GM19467 (cell line): ENCODE results near the gene SREBF2.

ENCODE experiments used
- ATAC-seq: cut with Tn5 transposase; IDR thresholded peaks from one replicate; pipeline ENCODE4 v1.9.1; 2021; ENCODE audit warnings: mild to moderate bottlenecking, moderate library complexity; ENCODE audit not compliant: unreplicated experiment

The SREBF2 gene

GRCh38 chr22:41875531-41876270 lies 42.8 kb downstream of the SREBF2 start:
- no peak for ATAC-seq

DNA sequence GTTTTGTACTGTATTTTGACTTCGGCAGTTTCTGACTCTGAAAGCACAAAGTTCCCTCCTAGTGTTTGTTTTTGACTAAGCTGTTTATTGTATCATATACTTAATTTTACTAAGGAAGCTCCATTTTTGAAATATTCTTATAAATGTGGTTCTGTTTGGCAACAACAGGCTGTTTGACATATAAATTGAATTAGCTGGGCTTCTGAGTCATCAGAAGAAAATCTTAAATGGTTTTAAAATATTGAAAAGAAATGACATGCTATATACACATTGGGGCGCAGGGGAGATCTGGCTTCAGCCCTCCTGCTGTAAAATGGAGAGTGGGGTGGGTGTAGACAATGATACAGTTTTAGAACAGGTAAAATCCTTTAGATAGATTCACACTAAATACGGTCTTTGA lies 43.4 kb downstream of the SREBF2 start:
- ATAC-seq, result no peak

DNA sequence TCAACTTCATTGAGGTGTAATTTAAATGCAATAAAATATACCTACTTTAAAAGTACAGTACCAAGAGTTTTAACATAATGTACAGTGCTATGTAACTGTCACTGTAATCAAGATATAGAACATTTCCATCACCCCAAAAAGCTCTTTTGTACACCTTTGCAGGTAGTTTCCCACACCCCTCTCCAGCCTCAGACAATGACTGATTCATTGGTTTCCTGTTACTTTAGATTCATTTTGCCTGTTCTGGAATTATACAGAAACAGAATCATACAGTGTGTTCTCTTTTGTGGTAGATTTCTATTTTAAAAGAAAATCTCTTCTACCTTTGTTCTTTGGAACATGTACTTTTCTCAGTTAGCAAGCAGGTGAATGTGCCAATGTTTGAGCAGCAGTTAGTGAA lies 43.8 kb downstream of the SREBF2 start:
- no peak for ATAC-seq

- ATAC-seq, result no peak
Measured at GRCh38 chr22:41880653-41881052, 47.7 kb downstream of the SREBF2 start.

GRCh38 chr22:41883400-41883799 lies 50.5 kb downstream of the SREBF2 start:
- ATAC-seq, result no peak

DNA sequence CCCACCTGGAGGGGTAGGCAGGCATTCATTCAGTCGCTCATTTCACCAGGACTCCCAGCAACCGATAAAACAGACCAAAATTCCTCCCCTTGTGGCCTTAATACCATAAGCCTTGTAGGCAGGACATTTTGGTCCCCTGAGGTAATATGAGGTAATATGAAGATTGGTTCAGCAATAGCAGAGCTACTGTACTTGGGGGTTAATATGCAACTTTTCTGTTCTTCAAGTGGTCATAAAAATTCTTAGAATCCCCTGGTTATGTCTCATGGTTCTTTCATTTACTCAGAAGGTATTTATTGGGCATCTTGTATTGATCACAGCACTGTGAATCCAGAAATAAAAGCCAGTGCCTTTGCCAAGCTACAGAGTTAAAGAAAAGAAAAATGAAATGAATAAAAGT lies 52.2 kb downstream of the SREBF2 start:
- ATAC-seq, result no peak

- no peak for ATAC-seq
Measured at GRCh38 chr22:41885516-41885915, 52.6 kb downstream of the SREBF2 start.

DNA sequence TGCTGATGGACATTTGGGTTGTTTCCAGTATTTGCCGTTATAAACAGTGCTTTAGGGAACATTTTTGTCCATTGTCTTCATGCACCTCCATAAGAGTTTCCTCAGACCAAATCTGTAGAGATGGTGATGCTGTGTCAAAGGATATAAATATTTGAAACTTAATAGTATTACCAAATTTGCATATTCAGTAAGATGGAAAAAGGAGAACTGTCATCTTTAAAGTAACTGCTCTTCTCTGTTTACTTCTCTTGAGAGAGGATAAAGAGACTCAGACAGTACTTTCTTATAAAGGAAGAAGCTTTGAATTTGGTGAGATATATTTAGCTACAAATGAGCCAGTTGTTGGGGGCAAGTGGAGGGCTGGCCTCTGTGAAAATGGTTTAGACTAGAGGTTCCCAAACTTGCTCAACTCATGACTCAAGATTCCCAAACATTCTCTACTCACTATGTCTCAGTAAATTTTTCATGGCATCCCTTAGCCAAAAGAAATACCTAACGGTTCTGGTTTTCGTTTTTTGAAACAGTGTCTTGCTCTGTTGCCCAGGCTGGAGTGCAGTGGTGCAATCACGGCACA lies 55.8 kb downstream of the SREBF2 start:
- no peak for ATAC-seq

DNA sequence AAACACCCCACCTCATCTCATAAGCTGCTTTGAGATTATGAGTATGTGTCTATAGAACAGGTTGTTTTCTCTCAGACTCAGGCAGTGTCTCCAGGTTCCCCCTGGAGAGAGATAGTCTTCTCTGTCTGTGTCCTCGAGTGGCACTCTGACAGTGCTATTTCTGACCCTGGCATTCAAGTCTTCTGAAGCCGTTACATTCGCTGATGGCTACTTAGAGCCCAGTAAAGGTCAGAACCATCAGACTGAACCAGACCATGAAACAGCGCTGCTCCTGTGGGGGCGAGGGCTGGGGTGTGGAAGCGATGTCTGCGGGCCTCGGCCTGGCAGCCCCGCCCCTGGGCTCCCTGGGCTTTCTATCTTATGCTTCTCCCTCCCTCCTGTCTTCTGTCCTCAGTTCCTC lies 58.5 kb downstream of the SREBF2 start:
- no peak for ATAC-seq

DNA sequence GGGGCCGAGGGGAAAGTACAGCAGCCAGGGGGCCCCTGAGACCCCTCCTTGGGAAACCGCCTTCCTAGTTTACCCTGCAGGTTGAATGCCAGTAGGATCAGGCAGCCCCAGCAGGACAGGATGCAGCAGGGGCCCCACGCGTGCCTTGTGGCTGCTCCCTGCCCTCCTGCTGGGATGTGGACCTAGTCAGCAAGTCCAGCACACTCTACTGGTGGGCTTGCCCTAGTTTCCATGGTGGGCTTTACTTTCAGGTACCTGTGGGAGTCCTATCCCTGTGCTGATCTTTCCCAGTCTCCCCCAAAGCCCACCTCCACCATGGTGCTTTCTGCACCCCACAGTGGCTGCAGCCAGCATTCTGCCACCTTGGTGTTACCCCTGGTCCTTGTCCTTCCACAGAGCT lies 59.8 kb downstream of the SREBF2 start:
- ATAC-seq, result no peak

- no peak for ATAC-seq
Measured at GRCh38 chr22:41893591-41894375, 60.9 kb downstream of the SREBF2 start.

- no peak for ATAC-seq
Measured at GRCh38 chr22:41898645-41899044, 65.7 kb downstream of the SREBF2 start.

DNA sequence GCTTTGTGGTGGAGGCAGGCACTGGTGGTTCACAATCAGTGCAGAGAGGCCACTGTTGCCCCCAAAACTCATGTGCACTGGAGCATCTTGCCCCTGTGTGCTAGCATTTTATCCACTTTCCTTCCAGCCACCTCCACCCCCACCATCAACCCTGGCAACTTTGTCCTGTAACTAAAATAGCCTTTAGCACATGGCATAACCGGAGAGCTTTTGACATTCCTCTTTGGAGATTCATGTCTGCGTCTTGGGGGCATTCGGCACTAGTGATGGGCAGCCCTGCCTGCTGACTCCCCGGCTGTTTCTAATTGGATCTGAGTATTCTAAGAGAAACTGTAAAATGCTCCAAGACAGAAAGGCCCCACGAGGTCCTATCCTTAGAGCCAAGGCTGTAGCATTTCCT lies 66.2 kb downstream of the SREBF2 start:
- ATAC-seq, result no peak

GRCh38 chr22:41899992-41900651 lies 67.2 kb downstream of the SREBF2 start:
- ATAC-seq, result no peak

DNA sequence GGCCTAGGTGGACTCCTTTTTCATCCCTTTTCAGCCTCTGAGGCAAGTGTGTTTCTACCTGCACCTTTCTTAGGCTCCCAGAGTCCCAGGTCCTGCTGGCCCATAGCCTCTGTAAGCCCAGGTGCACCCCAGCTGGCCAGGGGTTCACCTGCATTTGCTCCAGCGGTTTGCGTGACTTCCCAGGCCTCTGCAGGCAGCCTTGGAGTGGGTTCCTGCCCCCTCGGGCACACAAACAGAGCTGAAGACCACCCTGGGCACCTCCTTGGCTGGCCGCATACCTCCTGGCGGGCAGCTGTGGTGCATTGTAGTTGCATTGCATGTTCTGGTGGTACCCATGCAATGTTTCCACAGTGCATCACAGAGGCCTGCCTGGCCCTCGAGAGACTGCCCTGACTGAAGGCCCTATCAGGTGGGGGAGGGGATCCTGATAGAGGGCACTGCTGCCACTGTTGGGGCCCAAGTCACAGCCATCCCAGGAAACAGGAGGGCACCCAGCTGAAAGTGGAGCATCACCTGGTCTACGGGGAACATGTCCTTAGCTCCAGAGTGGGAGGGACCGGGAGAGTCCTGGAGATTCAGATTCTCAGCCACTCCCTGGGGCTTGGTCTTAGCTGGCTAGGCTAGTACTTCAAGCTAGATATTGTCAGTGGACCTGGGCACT lies 67.9 kb downstream of the SREBF2 start:
- ATAC-seq, result no peak

- no peak for ATAC-seq
Measured at GRCh38 chr22:41902016-41902415, 69.1 kb downstream of the SREBF2 start.

- no peak for ATAC-seq
Measured at GRCh38 chr22:41902932-41903421, 70.1 kb downstream of the SREBF2 start.

DNA sequence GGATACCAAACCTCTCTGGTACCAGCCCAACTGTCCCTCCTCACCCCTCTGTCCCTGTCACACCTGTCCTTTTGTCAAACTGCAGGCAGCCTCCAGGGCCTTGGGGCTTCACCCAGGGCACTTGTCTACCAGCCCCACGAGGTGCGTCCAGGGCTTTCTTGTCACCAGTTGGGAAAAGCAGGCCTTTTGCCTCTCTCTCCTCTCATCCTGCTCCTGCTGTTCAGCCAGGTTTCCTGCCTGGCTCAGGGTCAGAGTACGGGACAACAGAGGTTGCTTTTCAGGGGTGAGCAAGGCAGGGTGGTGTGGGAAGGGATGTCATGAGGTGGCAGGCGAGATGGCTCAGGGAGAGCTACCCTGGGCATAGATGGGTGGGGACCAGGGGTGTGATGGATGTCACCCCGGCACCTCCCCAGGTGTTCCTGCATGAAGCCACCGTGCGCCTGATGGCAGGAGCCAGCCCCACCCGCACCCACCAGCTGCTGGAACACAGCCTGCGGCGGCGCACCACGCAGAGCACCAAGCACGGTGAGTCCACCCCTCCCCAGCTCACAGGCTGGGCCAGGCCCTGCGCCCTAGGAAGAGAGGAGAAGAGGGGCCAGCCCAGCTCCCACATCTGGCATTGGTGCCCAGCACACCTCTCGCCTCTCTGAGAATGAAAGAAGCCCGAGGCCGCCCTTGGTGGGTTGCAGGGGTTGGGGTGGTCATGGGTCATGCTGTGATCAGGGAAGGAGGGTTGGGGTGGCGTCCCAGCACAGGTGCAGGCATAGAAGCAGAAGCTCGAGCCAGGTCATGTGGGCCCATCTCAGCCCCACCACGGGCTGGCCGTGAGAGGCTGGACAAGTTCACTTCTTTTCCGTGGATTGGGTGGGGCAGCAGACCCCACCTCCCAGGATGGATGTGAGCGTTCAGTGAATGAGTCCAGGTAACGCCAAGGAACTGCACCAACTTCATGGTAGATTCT lies 71.8 kb downstream of the SREBF2 start:
- ATAC-seq, result no peak

- no peak for ATAC-seq
Measured at GRCh38 chr22:41905411-41906202, 72.7 kb downstream of the SREBF2 start.
